Natural killer cell (primary cell): Measurements from ENCODE around the gene HYAL2. TPM values are rescaled to one million over a fixed set of nuclear protein-coding genes. Genes with fewer than 3 reads are reported as not detected.

ENCODE experiments used
- ATAC-seq, 3 donors: fragments of 150-1000 bp in 2 of 3; fragments of 200-7000 bp in 1 of 3; cut with Tn5 transposase; 1 replicate in 1 of 3; 2 replicates in 2 of 3; pipeline ENCODE4 v1.10.0; 2021; ENCODE audit warnings: mild to moderate bottlenecking in 2 of 3, moderate library complexity in 2 of 3
- DNase-seq, 2 donors: peaks; one replicate each; pipeline versions ENCODE4 v3.0.0 to v3.0.0-alpha.2; 2013 to 2021; ENCODE audit warnings: mixed read lengths in 1 of 2
- H3K27ac ChIP-seq: one replicate; pipeline ENCODE4 v1.5.1; 2013; ENCODE audit warnings: mild to moderate bottlenecking, low read length
- H3K27me3 ChIP-seq: one replicate; pipeline ENCODE4 v1.6.1; 2013; ENCODE audit warnings: low read length; ENCODE audit not compliant: control insufficient read depth, insufficient read depth
- H3K36me3 ChIP-seq: one replicate; pipeline ENCODE4 v1.6.1; 2013; ENCODE audit warnings: low read length; ENCODE audit not compliant: control insufficient read depth, insufficient read depth
- H3K4me1 ChIP-seq: one replicate; pipeline ENCODE4 v1.6.1; 2013; ENCODE audit warnings: low read length; ENCODE audit not compliant: control insufficient read depth, insufficient read depth
- H3K4me3 ChIP-seq: one replicate; pipeline ENCODE4 v1.5.1; 2013; ENCODE audit warnings: low read length
- H3K9me3 ChIP-seq: one replicate; pipeline ENCODE4 v1.6.1; 2013; ENCODE audit warnings: low read length; ENCODE audit not compliant: control insufficient read depth, insufficient read depth
- H3K27ac Mint-ChIP-seq, 2 donors: one replicate each; pipeline ENCODE4 v1.8.0; 2022; ENCODE audit warnings: mild to moderate bottlenecking in 2 of 2, mixed read lengths in 2 of 2, moderate library complexity in 1 of 2
- H3K27me3 Mint-ChIP-seq, 2 donors: one replicate each; pipeline ENCODE4 v1.8.0; 2022; ENCODE audit warnings: low read depth in 2 of 2, mixed read lengths in 2 of 2
- H3K36me3 Mint-ChIP-seq: one replicate; pipeline ENCODE4 v1.8.0; 2022; ENCODE audit warnings: mixed read lengths
- H3K4me1 Mint-ChIP-seq, 2 donors: one replicate each; pipeline ENCODE4 v1.8.0; 2022; ENCODE audit warnings: mixed read lengths in 2 of 2
- H3K4me3 Mint-ChIP-seq: one replicate; pipeline ENCODE4 v1.8.0; 2022; ENCODE audit warnings: mild to moderate bottlenecking, moderate library complexity, mixed read lengths
- H3K9me3 Mint-ChIP-seq, 2 donors: one replicate each; pipeline ENCODE4 v1.8.0; 2022; ENCODE audit warnings: mixed read lengths in 2 of 2
- WGBS: methylation state at CpG from one replicate; pipeline ENCODE4 v1.1.7; 2013; ENCODE audit warnings: missing lambda C conversion rate; ENCODE audit not compliant: insufficient coverage; 5-methylcytosine and 5-hydroxymethylcytosine counted together
- intact Hi-C: fragments of 100-400 bp; cut with micrococcal nuclease; formaldehyde crosslinking; loops from one replicate; pipeline ENCODE4 v1.14.2; 2022
- total RNA-seq, 4 donors: library from RNA; stranded (reverse); fragments of 120-200 nt in 1 of 4; gene quantifications; one replicate each; pipeline versions ENCODE4 v1.2.3 to v1.2.4, GENCODE V29; 2013 to 2022
- TF ChIP-seq, protein P1 (sequence below): fragments of 200-600 bp; IDR thresholded peaks from one replicate; pipeline ENCODE4 v1.8.0; 2022; ENCODE audit warnings: antibody characterized with exemption

The HYAL2 gene
- total RNA-seq, 3 donors from 2014 or later (not counting 1 experiment from before 2014, with no cell fraction given), result 1.2 to 3.7 (median 3.1) TPM

DNA sequence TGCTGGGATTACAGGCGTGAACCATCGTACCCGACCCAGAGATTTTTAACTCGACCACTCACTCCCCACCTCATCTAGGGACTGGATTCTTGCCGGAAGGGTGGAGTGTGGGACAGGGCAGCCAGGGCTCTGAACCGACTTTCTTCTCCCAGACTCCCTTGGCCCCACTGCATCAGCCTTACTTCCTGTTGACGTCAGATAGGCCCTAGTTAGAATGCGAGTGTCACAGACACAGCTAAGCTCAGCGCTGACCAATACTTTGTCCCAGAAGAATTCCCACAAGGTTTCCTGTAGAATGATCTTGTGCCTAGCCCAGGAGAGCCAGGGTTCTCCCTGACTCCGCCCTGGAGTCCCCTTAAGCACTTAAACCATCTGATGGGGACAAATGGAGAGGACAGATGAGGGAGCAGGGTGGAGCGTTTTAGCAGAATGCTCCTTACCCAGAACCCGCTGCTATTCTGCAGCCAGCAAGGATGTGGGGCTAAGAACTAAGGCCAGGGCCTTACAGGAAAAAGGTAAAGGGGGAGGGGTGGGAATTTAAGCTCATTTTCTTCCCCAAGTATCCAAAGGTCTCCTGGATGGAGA, 11.3 kb upstream of the HYAL2 start:
- Mint-ChIP-seq H3K36me3 (peaks cover 2% of the 10 kb centered on the region), H3K9me3 (no peaks in the 10 kb centered on the region), H3K27ac (peak overlapping the region; percentile 88 to 93), H3K27me3 (no peaks in the 10 kb centered on the region), H3K4me3 (peak overlapping the region; percentile 63), H3K4me1 (peaks cover 40 to 60% of the 10 kb centered on the region in 2 donors)
- H3K27me3 ChIP-seq, result no peaks in the 10 kb centered on the region
- ATAC-seq (no peak), DNase-seq (peak in 1 of 2 donors; percentile 76)
- intact Hi-C loops, result no loop called here
- WGBS, result 70% methylated on average over 12 of the region's 12 CpGs
- H3K4me1 ChIP-seq, result peaks cover 63% of the 10 kb centered on the region
- peak overlapping the region; percentile 69 for H3K27ac ChIP-seq
- H3K4me3 ChIP-seq, result no peak overlapping the region
- H3K36me3 ChIP-seq, result peaks cover 46% of the 10 kb centered on the region
- no peaks in the 10 kb centered on the region for H3K9me3 ChIP-seq
- TF ChIP-seq, protein P1, sequence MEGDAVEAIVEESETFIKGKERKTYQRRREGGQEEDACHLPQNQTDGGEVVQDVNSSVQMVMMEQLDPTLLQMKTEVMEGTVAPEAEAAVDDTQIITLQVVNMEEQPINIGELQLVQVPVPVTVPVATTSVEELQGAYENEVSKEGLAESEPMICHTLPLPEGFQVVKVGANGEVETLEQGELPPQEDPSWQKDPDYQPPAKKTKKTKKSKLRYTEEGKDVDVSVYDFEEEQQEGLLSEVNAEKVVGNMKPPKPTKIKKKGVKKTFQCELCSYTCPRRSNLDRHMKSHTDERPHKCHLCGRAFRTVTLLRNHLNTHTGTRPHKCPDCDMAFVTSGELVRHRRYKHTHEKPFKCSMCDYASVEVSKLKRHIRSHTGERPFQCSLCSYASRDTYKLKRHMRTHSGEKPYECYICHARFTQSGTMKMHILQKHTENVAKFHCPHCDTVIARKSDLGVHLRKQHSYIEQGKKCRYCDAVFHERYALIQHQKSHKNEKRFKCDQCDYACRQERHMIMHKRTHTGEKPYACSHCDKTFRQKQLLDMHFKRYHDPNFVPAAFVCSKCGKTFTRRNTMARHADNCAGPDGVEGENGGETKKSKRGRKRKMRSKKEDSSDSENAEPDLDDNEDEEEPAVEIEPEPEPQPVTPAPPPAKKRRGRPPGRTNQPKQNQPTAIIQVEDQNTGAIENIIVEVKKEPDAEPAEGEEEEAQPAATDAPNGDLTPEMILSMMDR, result no peak

DNA sequence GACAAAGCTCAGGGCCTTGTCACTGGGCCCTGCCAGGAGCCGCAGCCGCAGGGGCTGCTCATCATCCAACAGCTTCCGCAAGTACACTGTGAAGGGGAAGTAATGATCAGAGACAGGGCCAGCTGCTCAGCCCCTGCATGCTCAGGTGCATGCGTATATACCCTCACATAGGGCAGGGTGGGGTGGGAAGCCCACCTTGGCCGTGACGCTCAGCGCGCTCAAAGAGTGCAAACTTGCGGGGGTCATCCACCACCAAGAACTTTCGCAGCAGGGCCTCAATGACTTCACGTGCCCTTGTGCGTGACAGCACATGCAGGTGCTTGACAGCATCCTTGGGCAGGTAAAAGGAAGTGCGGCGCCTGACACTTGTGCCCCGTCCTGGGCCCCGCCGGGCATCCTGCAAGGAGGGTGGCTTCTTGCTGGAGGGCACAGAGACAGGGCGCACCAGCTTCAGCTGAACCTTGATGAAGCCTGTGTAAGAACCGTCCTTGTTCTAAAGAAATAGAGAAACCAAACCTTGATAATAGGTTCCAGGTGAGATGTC, 8.9 kb upstream of the HYAL2 start:
- H3K4me1 Mint-ChIP-seq, result peaks cover 35 to 55% of the 10 kb centered on the region in 2 donors
- DNase-seq, result no peak

DNA sequence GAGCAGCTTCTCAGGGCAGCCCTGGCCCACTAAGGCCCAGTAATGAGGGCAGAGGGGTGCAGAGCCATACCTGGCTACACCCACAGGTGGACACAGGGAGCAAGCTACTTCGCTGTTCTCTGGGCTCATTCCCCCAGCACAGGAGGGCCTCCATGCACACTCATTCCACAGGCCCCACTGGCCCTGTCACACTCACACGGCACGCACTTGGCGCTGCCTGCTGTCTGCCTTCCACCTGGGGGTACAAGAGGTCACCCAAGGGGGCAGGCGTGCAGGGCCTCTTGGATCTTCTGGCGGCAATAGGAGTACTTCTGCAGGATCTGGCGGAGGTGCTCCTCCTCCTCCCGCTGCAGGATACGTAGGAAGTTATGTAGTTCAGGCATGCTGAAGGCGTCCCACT, 7.8 kb upstream of the HYAL2 start:
- DNase-seq (no peak), ATAC-seq (no peak)
- H3K36me3 ChIP-seq, result peaks cover 42% of the 10 kb centered on the region
- H3K4me1 ChIP-seq, result peaks cover 61% of the 10 kb centered on the region
- H3K4me3 ChIP-seq, result no peak overlapping the region
- Mint-ChIP-seq H3K36me3 (no peaks in the 10 kb centered on the region), H3K27me3 (no peaks in the 10 kb centered on the region), H3K27ac (peak overlapping the region in 1 of 2 donors; percentile 24), H3K4me1 (peaks cover 24 to 47% of the 10 kb centered on the region in 2 donors), H3K4me3 (no peak overlapping the region), H3K9me3 (no peaks in the 10 kb centered on the region)
- 99% methylated on average over 10 of the region's 10 CpGs for WGBS
- TF ChIP-seq, protein P1, result no peak
- H3K27ac ChIP-seq, result no peak overlapping the region
- H3K9me3 ChIP-seq, result no peaks in the 10 kb centered on the region
- intact Hi-C loops, result no loop called here
- H3K27me3 ChIP-seq, result no peaks in the 10 kb centered on the region

More for the DNA sequence above, 8.9 kb upstream of the HYAL2 start:
- Mint-ChIP-seq H3K4me3 (no peak overlapping the region), H3K9me3 (no peaks in the 10 kb centered on the region), H3K27me3 (no peaks in the 10 kb centered on the region), H3K36me3 (no peaks in the 10 kb centered on the region), H3K27ac (no peak overlapping the region)
- Histone ChIP-seq H3K4me1 (peaks cover 69% of the 10 kb centered on the region), H3K36me3 (peaks cover 41% of the 10 kb centered on the region), H3K4me3 (no peak overlapping the region), H3K9me3 (no peaks in the 10 kb centered on the region), H3K27me3 (no peaks in the 10 kb centered on the region), H3K27ac (no peak overlapping the region)
- 95% methylated on average over 19 of the region's 19 CpGs for WGBS
- TF ChIP-seq, protein P1, result no peak
- ATAC-seq, result no peak
- intact Hi-C loops, result no loop called here
